T-helper 17 cell (primary cell): ENCODE measurements around the gene MEGF8. TPM values are rescaled to one million over a fixed set of nuclear protein-coding genes. Genes with fewer than 3 reads are reported as not detected.
"Not testable (repeated sequence)": the region's sequence is repeated elsewhere in the genome, so short reads cannot be mapped to it uniquely, and the experiment has no call there.

ENCODE experiments used
- ATAC-seq: fragments of 150-1000 bp; cut with Tn5 transposase; 2 replicates; pipeline ENCODE4 v1.10.0; 2021; ENCODE audit warnings: mild to moderate bottlenecking, moderate library complexity
- DNase-seq, 3 donors: peaks; one replicate each; pipeline versions ENCODE4 v3.0.0 to v3.0.0-alpha.2; 2020 to 2021
- H3K9me3 ChIP-seq: one replicate; pipeline ENCODE4 v1.7.0; 2013; ENCODE audit warnings: low read length, mild to moderate bottlenecking; ENCODE audit not compliant: control insufficient read depth, poor library complexity, severe bottlenecking
- H3K27ac Mint-ChIP-seq: one replicate; pipeline ENCODE4 v1.8.0; 2022; ENCODE audit warnings: mild to moderate bottlenecking, moderate library complexity, mixed read lengths
- H3K27me3 Mint-ChIP-seq: one replicate; pipeline ENCODE4 v1.8.0; 2022; ENCODE audit warnings: mixed read lengths
- H3K36me3 Mint-ChIP-seq: one replicate; pipeline ENCODE4 v1.8.0; 2022; ENCODE audit warnings: low read depth, mixed read lengths
- H3K4me1 Mint-ChIP-seq: one replicate; pipeline ENCODE4 v1.8.0; 2022; ENCODE audit warnings: mild to moderate bottlenecking, mixed read lengths
- H3K4me3 Mint-ChIP-seq: one replicate; pipeline ENCODE4 v1.8.0; 2022; ENCODE audit warnings: mild to moderate bottlenecking, moderate library complexity, mixed read lengths
- total RNA-seq, 4 donors: library from RNA in 2 of 4; stranded (reverse) in 2 of 4; gene quantifications; one replicate each; pipeline ENCODE4 v1.2.3 and lab custom pipeline; 2022 to 2026

MEGF8 gene
- total RNA-seq, 2 donors from 2014 or later: 4.6 to 6.1 TPM

GRCh38 chr19:42334697-42335373 lies 9.4 kb downstream of the MEGF8 start:
- DNase-seq: no peak
- H3K36me3 Mint-ChIP-seq: no peaks in the 10 kb centered on the region
- no peak overlapping the region for H3K4me3 Mint-ChIP-seq
- H3K9me3 ChIP-seq: no peaks in the 10 kb centered on the region
- H3K4me1 Mint-ChIP-seq: peaks cover 5% of the 10 kb centered on the region
- H3K27ac Mint-ChIP-seq: no peak overlapping the region
- ATAC-seq: no peak
- no peaks in the 10 kb centered on the region for H3K27me3 Mint-ChIP-seq

- ATAC-seq: no peak
- DNase-seq: no peak
- no peaks in the 10 kb centered on the region for H3K36me3 Mint-ChIP-seq
- H3K27ac Mint-ChIP-seq: no peak overlapping the region
- peaks cover 5% of the 10 kb centered on the region for H3K4me1 Mint-ChIP-seq
- no peaks in the 10 kb centered on the region for H3K9me3 ChIP-seq
- H3K4me3 Mint-ChIP-seq: no peak overlapping the region
- H3K27me3 Mint-ChIP-seq: no peaks in the 10 kb centered on the region
Measured at GRCh38 chr19:42335374-42335936, 10.0 kb downstream of the MEGF8 start.

DNA sequence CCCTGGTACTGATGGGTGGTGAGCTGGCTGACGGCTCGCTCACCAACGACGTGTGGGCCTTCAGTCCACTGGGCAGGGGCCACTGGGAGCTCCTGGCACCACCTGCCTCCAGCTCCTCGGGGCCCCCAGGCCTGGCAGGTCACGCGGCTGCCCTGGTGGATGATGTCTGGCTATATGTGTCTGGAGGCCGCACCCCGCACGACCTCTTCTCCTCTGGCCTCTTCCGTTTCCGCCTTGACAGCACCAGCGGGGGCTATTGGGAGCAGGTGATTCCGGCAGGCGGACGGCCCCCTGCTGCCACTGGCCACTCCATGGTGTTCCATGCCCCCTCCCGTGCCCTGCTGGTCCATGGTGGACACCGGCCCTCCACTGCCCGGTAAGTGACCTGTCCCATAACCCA lies 10.5 kb downstream of the MEGF8 start:
- DNase-seq (no peak), ATAC-seq (no peak)

GRCh38 chr19:42339126-42339860 lies 13.9 kb downstream of the MEGF8 start:
- not testable (repeated sequence) for H3K27ac Mint-ChIP-seq

More for the DNA sequence above, 10.5 kb downstream of the MEGF8 start:
- no peaks in the 10 kb centered on the region for H3K36me3 Mint-ChIP-seq
- no peak overlapping the region for H3K27ac Mint-ChIP-seq
- H3K27me3 Mint-ChIP-seq: no peaks in the 10 kb centered on the region
- no peaks in the 10 kb centered on the region for H3K9me3 ChIP-seq
- peaks cover 2% of the 10 kb centered on the region for H3K4me1 Mint-ChIP-seq
- H3K4me3 Mint-ChIP-seq: no peak overlapping the region

DNA sequence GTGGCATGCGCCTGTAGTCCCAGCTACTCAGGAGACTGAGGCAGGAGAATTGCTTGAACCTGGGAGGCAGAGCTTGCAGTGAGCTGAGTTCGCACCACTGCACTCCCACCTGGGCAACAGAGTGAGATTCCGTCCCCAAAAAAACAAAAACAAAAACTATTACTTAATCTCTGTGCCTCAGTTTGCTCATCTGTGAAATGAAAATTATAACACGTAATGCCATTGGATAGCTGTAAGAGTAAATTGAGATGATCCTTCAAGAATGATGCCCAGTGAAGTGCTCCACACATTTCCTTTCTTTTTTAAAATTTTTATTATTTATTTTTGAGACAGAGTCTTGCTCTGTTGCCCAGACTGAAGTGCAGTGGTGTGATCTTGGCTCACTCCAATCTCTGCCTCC lies 14.5 kb downstream of the MEGF8 start:
- not testable (repeated sequence) for ATAC-seq

More at GRCh38 chr19:42339126-42339860, 13.9 kb downstream of the MEGF8 start:
- H3K27me3 Mint-ChIP-seq, H3K36me3 Mint-ChIP-seq, H3K9me3 ChIP-seq, ATAC-seq, H3K4me3 Mint-ChIP-seq, DNase-seq, H3K4me1 Mint-ChIP-seq: not testable (repeated sequence)

GRCh38 chr19:42343344-42344110 lies 18.1 kb downstream of the MEGF8 start:
- Mint-ChIP-seq H3K4me1 (peaks cover 4% of the 10 kb centered on the region), H3K4me3 (no peak overlapping the region), H3K36me3 (no peaks in the 10 kb centered on the region), H3K27me3 (no peaks in the 10 kb centered on the region), H3K27ac (peak overlapping the region; percentile 47)
- no peak for DNase-seq
- H3K9me3 ChIP-seq: no peaks in the 10 kb centered on the region
- ATAC-seq: no peak

More for the DNA sequence above, 14.5 kb downstream of the MEGF8 start:
- not testable (repeated sequence) for H3K9me3 ChIP-seq, H3K36me3 Mint-ChIP-seq, DNase-seq, H3K4me3 Mint-ChIP-seq, H3K27ac Mint-ChIP-seq, H3K27me3 Mint-ChIP-seq, H3K4me1 Mint-ChIP-seq

DNA sequence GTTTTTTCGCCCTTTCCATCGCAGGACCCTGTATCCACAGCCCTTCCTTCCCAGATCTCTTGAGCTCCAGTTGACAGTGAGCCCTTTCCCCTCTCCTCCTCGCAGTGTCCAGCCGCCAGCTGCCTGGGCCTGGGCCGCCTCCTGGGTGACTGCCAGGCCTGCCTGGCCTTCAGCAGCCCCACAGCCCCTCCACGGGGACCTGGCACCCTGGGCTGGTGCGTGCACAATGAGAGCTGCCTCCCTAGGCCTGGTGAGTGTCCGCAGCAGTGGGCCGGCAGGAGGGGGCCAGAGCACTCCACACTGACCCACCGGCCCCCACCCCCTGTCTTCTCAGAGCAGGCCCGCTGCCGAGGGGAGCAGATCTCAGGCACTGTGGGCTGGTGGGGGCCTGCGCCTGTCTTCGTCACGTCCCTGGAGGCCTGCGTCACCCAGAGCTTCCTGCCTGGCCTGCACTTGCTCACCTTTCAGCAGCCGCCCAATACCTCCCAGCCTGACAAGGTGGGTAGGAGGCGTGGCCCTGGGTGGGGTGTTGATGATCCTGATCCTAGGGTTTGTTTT lies 19.0 kb downstream of the MEGF8 start:
- no peak overlapping the region for H3K4me3 Mint-ChIP-seq
- no peaks in the 10 kb centered on the region for H3K36me3 Mint-ChIP-seq
- peaks cover 4% of the 10 kb centered on the region for H3K4me1 Mint-ChIP-seq
- ATAC-seq: no peak
- no peak for DNase-seq
- H3K27me3 Mint-ChIP-seq: no peaks in the 10 kb centered on the region
- H3K27ac Mint-ChIP-seq: no peak overlapping the region
- H3K9me3 ChIP-seq: no peaks in the 10 kb centered on the region

- peaks cover 6% of the 10 kb centered on the region for H3K4me1 Mint-ChIP-seq
- ATAC-seq (no peak), DNase-seq (no peak)
- no peaks in the 10 kb centered on the region for H3K9me3 ChIP-seq
- H3K27ac Mint-ChIP-seq: no peak overlapping the region
- H3K27me3 Mint-ChIP-seq: no peaks in the 10 kb centered on the region
- H3K36me3 Mint-ChIP-seq: no peaks in the 10 kb centered on the region
- no peak overlapping the region for H3K4me3 Mint-ChIP-seq
Measured at GRCh38 chr19:42345191-42345812, 19.9 kb downstream of the MEGF8 start.

DNA sequence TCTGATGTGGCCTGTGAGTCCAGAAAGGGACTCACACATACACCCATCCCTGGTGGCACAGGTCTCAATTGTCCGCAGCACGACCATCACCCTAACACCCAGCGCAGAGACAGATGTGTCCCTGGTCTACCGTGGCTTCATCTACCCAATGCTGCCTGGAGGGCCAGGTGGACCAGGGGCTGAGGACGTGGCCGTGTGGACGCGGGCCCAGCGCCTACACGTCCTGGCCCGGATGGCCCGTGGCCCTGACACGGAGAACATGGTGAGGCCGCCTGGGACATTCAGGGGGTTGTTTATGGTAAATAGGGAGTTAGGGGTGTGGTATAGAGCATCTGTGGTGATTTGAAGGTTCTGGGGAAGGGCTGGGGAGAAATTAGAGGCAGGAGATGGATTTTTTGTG lies 22.8 kb downstream of the MEGF8 start:
- H3K4me1 Mint-ChIP-seq: peaks cover 10% of the 10 kb centered on the region
- no peak overlapping the region for H3K4me3 Mint-ChIP-seq
- ATAC-seq (no peak), DNase-seq (no peak)
- H3K27ac Mint-ChIP-seq: no peak overlapping the region
- H3K36me3 Mint-ChIP-seq: peaks cover 4% of the 10 kb centered on the region
- H3K9me3 ChIP-seq: no peaks in the 10 kb centered on the region
- no peaks in the 10 kb centered on the region for H3K27me3 Mint-ChIP-seq

DNA sequence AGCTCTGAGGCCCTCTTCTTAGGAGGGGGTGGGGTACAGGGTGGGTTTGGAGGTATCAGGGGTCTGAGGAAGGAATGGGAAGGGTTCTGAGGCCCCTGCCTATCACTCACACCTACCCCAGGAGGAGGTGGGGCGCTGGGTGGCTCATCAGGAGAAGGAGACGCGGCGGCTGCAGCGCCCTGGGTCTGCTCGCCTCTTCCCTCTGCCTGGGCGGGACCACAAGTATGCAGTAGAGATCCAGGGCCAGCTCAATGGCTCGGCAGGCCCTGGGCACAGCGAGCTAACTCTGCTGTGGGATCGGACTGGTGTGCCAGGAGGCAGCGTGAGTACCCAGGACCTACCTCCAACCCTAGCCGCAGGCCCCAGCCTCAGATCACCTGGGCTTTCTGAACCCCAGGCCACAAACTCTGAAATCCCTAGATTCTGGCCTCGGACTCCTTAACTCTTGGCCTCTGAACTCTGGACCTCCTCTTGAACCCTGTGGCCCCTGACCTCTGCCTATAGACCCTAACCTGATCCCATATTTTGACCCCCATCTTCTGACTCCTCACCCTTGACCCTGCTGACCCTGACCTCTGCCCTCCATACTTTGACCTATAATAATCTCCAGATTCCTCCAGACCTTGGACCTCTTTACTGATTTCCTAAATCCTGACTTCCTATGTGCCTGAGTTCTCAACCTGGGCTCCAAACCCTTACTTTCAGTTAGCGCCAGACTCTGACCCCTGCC lies 24.1 kb downstream of the MEGF8 start:
- peaks cover 12% of the 10 kb centered on the region for H3K4me1 Mint-ChIP-seq
- no peak for DNase-seq
- ATAC-seq: no peak
- peaks cover 6% of the 10 kb centered on the region for H3K36me3 Mint-ChIP-seq
- H3K27ac Mint-ChIP-seq: no peak overlapping the region
- H3K9me3 ChIP-seq: no peaks in the 10 kb centered on the region
- no peaks in the 10 kb centered on the region for H3K27me3 Mint-ChIP-seq
- H3K4me3 Mint-ChIP-seq: no peak overlapping the region

DNA sequence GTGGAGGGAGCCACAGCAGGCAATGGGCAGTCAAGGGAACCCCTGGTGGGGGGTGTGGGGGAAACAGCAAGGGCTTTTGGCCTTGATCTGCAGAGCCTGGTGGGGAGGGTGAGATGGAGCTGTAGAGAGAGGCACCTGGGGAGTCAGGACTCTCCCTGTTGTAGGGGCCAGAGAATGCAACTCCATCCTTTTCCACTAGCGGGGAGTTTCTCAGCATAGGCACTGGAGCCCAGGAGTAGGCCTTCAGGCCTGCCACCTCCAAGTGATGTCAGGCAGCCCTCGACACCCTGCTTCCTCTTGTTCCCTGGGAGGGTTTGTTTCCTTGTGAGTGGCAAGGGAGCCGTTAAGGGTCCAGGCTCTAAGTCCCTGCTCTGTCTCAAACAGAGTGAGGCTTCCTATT lies 25.0 kb downstream of the MEGF8 start:
- no peaks in the 10 kb centered on the region for H3K9me3 ChIP-seq
- ATAC-seq (no peak), DNase-seq (no peak)
- Mint-ChIP-seq H3K4me1 (peaks cover 12% of the 10 kb centered on the region), H3K36me3 (peaks cover 6% of the 10 kb centered on the region), H3K27me3 (no peaks in the 10 kb centered on the region), H3K27ac (no peak overlapping the region), H3K4me3 (no peak overlapping the region)

GRCh38 chr19:42351079-42351735 lies 25.8 kb downstream of the MEGF8 start:
- no peak for DNase-seq
- peaks cover 12% of the 10 kb centered on the region for H3K4me1 Mint-ChIP-seq
- H3K27ac Mint-ChIP-seq: no peak overlapping the region
- H3K9me3 ChIP-seq: no peaks in the 10 kb centered on the region
- no peak for ATAC-seq
- no peaks in the 10 kb centered on the region for H3K27me3 Mint-ChIP-seq
- H3K36me3 Mint-ChIP-seq: peaks cover 6% of the 10 kb centered on the region
- H3K4me3 Mint-ChIP-seq: no peak overlapping the region
